Stromal cell of bone marrow (primary cell): ENCODE measurements around the gene TEX101.
"Not testable (repeated sequence)": the region's sequence is repeated elsewhere in the genome, so short reads cannot be mapped to it uniquely, and the experiment has no call there.

Source experiments
- DNase-seq: peaks from one replicate; pipeline ENCODE4 v3.0.0-alpha.2; 2012; ENCODE audit warnings: low read depth

Gene TEX101

DNA sequence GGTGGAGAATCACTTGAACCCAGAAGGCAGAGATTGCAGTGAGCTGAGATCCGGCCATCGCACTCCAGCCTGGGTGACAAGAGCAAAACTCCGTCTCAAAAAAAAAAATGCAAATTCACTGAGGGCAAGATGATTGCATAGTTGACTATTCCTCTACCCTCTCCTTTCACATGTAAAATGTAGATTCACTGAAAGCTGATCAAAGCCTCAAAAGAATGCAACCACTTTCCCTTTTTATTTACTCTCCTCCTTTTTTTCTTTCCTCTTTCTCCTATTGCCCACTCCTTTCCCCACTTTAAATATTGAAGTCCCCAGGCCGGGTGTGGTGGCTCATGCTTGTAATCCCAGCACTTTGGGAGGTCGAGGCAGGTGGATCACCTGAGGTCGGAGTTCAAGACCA lies 6.3 kb downstream of the TEX101 start:
- no peak for DNase-seq

DNA sequence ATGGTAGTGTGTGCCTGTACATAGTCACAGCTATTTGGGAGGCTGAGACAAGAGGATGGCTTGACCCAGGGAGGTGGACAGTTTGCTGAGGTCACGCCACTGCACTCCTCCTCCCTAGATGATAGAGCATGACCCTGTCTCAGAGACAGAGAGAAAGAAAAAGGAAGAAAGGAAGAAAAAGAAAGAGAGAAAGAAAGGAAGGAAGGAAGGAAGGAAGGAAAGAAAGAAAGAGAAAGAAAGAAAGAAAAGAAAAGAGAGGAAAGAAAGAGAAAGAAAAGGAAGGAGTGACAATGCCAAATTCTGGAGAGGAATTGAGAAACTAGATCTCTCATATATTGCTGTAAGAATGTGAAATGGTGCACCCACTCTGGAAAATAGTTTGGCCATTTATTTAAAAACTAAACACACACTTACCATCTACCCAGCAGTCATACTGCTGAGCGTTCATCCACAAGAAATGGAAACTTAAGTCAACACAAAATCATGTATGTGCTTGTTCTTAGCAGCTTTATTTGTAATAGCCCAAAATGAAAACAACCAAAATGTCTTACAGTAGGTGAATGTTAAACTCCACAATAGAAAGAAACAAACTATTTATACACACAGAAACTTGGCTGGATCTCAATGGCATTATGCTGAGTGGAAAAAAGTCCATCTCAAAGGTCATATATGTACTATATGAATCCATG lies 7.5 kb downstream of the TEX101 start:
- DNase-seq, result no peak

DNA sequence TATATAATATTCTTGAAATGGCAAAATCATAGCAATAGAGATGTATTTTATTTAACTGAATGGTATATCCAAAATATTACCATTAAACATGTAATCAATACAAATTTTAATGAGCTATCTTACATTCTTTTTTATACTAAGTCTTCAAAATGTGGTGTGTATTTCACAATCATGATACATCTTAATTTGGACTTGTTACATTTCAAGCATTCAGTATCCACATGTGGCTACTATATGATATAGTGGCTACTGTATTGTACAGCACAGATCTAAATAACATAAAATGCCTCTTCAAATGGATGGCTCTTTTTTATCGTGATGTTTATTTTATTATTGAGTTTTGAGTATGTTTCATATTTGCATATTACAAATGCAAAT lies 8.0 kb downstream of the TEX101 start:
- no peak for DNase-seq

DNA sequence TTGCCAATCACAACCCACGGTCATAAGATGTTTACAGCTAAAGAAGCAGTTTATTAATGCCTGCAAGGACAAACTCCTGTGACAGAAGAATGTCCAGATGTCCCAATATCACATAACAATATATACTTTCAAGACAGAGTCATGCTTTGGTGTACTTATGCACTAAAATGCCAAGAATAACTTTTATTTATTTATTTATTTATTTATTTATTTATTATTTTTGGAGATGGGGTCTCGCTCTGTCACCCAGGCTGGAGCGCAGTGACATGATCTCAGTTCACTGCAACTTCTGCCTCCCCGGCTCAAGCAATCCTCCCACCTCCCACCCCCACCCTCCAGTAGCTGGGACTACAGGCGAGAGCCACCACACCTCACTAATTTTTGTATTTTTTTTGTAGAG lies 9.1 kb downstream of the TEX101 start:
- no peak for DNase-seq

DNA sequence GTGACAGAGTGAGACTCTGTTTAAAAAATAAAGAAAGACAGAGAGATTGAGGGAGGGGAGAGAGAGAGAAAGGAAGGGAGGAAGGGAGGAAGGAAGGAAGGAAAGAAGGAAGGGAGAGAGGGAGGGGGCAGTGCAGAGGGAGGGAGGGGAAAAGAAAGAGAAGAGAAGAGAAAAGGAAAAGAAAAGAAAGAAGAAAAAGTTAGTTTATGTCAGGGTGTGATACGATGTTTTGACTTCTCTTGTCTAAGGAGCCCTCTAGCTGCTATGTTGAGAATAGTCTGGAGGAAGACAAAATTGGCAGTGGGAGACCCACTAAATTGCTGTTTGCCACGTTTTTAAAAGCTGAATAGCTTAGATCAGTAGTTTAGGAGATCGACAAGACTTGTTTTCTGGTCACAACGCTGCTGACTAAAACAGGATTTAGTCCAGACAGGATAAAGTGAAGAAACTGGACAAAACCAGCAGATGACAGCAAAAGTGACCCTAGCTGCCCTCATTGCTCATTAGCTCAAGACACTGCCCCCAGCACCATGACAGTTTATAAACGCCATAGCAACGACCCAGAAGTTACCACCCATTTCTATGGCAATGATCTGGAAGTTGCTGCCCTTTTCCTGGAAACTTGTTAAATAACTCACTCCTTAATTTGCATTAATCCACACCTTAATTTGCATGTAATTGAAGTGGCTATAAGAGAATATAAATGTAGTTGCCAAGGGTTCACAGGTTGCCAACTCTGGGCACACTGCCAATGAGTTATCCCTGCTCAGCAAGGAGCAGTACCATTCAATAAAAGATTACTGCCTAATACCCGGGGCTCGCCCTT lies 11.1 kb downstream of the TEX101 start:
- no peak for DNase-seq

DNA sequence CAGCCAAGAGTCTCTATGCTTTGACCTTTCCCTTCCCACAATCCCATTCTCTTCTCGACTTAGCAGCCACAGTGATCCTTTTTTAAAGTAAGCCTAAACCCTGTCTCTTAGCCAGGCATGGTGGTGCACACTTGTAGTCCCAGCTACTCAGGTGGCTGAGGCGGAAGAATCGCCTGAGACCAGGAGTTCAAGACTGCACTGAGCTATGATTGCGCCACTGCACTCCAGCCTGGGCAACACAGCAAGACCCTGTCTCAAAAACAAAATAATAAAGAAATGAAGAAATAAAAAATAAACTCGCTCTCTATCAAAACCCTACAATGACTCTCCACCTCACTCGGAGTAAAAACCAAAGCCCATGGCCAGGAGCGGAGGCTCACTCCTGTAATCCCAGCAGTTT lies 14.7 kb downstream of the TEX101 start:
- no peak for DNase-seq

DNA sequence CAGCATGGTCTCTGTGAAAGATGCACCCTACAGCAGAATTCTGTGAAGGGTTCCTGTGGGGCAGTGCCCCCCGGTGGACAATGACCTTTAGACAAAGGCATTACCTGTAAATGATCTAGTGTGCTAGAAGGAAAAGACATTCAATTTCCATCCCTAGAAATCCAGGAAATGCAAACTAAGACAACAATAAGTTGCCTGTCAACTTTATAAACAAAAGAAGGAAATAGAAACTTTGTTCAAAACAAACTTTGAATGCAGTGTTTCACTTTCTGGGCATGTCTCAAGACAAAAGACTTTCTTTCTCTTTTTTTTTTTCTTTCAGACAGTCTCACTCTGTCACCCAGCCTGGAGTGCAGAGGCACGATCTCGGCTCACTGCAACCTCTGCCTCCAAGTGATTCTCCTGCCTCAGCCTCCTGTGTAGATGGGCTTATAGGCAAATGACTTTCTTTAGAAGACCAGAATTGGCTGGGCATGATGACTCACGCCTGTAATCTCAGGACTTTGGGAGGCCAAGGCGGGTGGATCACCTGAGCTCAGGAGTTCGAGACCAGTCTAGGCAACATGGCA lies 15.5 kb downstream of the TEX101 start:
- no peak for DNase-seq

DNA sequence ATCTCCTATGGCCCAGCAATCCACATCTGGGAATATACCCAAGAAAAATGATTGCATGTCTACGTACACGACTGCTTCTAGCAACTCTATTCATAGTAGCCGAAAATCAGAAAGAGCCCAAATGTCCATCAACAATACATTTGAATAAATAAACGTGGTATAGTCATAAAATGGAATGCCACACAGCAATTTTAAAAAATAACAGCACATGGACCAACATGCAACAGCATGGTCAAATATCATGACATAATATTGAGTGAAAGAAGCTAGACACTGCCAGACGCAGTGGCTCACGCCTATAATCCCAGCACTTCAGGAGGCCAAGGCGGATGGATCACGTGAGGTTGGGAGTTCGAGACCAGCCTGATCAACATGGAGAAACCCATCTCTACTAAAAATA lies 16.3 kb downstream of the TEX101 start:
- no peak for DNase-seq

DNA sequence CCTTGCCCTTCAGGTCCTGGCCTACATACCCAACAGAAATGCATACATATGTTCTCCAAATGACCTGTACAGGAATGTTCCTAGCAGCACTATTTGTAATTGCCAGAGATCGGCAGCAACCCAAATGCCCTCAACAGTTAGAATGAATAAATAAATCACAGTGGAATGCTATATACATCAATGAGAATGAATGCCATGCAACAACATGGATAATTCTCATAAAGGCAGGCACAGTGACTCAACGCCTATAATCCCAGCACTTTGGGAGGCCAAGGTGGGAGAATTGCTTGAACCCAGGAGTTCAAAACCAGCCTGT lies 18.6 kb downstream of the TEX101 start:
- DNase-seq, result no peak

DNA sequence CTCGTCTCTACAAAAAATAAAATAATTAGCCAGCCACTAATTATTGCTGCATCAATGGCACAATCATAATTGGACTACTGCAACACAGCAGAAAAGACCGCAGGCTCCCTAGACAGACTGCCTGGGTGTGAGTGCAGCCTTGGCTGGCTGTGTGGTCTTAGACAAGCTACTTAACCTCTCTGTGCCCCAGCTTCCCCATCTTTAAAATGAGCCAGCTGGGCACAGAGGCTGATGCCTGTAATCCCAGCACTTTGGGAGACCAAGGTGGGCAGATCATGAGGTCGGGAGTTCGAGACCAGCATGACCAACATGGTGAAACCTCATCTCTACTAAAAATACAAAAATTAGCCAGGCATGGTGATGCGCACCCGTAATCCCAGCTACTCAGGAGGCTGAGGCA lies 19.0 kb downstream of the TEX101 start:
- DNase-seq, result no peak

DNA sequence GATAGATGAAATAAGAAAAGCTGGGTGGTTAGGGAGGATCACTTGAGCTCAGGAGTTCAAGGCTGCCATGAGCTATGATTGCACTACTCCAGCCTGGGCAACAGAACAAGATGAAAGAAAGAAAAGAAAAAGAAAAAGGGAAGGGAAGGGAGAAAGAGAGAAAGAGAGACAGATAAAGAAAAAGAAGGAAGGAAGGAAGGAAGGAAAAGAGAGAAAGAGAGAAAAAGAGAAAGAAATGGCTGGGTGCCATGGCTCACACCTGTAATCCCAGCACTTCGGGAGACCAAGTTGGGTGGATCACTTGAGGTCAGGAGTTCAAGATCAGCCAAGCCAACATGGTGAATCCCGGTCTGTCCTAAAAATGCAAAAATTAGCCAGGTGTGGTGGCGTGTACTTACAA lies 21.1 kb downstream of the TEX101 start:
- no peak for DNase-seq

DNA sequence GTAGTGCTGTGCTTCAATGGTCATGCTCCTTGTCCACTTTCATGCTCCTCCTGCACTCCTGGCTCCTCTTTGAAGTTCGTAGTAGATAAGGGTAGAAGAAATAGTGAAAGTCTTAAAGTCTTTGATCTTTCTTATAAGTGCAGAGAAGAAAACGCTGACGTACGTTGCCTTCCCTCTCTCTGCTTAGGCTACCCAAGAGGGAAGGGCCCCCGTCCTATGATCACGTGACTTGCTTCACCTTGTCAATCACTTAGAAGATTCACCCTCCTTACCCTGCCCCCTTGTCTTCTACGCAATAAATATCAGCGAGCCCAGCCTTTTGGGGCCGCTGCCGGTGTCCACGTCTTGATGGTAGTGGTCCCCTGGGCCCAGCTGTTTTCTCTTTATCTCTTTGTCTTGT lies 22.6 kb downstream of the TEX101 start:
- DNase-seq, result not testable (repeated sequence)

DNA sequence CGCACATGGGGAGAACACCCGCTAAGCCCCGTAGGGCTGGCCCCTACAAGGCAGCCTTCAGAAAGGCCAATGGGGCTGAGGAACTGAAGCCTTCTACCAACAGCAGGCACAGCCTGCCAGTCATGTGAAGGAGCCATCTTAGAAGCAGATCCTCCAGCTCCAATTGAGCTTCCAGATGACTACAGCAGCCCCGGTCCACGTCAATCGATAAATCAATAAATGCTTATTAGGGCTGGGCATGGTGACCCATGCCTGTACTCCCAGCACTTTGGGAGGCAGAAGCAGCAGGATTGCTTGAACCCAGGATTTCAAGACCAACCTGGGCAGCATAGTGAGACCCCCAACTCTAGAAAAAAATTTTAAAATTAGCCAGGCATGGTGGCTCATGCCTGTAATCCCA lies 23.0 kb downstream of the TEX101 start:
- DNase-seq, result no peak

DNA sequence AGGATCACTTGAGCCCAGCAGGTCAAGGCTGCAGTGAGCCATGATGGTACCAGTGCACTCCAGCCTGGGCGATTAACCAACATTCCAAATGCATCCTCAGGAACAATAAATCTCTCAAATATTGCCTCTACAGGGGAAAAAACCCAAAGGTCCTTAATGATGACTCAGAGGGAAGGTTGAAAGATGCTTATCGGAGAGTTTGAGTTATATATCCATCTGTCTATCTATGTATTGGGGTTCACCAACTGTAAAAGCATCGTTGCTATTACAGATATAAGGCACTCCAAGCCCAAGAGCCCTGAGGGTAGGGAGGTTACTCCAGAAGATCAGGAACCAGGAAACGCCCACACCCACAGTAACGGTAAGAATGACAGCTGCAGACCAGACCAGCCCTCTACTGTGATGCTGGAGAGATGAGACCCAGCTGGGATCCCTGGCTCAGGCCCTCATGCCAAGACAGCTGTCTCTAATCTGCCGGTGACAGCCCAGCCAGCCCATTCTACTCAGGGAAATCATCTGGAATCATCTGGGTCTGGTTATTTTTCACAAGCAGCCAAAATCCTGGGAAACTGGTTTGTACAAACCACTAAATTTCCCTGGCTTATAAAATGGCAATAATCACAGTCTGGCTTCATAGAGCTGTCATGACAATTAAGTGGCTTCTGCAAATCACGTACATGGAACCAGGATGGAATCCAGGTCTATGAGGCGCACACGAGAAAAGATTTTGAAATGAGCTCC lies 23.8 kb downstream of the TEX101 start:
- DNase-seq, result no peak

DNA sequence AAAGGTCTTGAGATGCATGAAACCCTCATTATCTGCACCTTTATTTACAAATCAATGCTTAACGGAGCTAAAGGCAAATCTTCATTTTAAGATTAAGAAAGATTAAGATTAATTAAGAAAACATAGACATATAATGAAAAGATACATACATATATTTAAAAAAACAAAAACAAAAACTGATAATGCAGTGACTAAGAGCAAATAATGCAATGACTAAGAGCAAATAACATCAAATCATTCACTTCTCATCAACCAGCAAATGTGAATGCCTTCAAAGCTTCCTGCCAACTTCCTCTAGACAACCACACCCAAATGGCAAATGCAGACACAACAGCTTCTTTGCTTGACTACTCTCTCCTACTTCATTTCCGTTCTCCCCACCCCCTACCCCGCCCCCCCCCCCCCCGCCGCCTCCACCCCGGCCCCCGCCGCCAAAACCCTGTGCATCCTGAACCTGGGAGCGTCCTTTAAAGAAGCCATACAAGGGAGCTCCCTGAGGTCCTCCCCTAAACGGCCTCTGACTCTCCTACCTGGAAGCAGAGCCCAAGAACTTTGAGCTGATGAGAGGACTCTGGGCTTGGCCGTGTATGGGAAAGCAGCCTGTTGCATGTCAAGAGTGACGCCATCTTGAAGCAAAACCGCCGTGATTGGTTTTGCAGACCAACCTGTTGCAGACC lies 24.5 kb downstream of the TEX101 start:
- no peak for DNase-seq

DNA sequence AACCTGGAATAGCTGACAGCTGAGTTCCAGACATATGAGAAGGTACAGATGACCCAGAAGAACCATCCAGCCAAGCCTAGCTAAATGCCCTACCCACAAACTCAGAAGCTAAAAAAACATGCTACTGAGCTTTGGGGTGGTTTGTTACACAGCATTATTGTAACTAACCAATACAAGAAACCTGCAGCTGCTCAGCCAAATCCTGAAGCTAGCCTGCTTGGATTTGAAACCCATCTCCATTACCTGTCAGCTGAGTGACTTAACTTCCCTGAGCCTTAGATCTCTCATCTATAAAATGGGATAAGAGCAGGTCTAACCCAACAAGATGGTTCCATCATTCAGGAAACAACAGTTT lies 25.0 kb downstream of the TEX101 start:
- DNase-seq, result no peak

DNA sequence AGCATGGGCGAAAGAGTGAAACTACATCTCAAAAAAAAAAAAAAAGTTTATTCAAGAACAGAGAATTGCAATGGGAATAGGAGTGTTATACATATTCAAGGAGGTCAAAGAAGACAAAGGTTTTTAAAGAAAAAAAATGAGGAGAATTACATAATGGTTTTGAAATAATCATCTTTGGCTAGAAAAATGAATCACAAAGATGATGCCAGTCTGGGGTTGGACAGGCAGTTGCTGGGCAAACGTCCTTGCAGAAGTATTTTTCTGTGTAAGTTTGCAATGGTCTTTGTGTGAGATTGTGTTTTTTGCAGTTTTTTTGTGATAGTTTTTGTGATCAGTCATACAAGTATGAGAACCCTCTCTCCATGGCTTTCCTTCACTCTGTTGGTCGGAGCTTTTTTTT lies 27.0 kb downstream of the TEX101 start:
- DNase-seq, result no peak

DNA sequence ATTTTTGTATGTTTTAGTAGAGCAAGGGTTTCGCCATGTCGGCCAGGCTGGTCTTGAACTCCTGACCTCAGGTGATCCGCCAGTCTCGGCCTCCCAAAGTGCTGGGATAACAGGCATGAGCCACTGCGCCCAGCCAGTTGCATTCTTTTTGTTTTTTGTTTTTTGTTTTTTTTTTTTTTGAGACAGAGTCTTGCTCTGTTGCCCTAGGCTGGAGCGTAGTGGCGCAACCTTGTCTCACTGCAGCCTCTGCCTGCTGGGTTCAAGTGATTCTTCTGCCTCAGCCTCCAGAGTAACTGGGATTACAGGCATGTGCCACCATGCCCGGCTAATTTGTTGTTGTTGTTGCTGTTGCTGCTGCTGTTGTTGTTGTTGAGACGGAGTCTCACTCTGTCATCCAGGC lies 29.4 kb downstream of the TEX101 start:
- DNase-seq, result not testable (repeated sequence)

DNA sequence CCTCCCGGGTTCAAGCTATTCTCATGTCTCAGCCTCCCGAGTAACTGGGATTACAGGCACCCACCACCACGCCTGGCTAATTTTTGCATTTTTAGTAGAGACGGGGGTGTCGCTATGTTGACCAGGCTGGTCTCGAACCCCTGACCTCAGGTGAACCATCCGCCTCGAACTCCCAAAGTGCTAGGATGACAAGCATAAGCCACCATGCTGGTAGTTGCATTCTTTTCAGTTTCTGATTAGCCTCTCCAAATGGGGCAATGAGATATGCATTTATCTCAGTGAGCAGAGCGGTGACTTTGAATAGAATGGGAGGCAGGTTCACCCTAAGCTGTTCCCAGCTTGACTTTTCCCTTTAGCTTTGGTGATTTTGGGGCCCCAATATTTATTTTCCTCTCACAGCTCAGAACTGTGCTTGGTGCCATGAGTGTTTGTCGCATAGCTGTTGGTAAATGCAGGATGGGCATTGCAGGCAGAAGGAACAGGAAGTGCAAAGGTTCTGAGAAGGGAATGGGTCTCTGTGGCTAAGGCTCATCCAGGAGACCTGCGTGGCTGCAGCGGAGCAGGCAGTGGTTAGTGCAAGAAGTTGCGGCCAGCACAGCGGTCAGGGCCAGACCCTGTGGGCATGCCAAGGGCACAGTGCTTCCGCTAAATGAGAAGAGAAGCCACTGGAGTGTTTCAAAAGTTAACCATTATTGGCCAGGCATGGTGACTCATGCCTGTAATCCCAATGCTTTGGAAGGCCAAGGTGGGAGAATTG lies 30.0 kb downstream of the TEX101 start:
- DNase-seq, result no peak

DNA sequence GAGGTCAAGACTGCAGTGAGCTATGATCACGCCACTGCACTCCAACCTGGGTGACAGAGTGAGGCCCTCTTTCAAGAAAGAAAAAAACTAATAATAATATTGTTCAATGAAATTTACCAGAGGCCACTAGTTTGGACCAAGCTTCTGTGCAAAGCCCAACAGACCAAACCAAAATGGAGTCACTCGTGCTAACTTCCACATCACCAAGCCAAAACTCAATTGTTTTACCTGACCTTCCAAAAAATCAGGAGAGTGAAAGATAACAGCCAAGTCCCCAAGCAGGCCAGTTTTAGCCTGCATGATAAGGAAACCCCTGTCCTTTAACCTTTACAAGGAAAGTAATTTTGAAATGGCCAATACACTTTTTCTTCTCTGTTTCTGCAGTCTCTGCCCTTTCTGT lies 30.7 kb downstream of the TEX101 start:
- no peak for DNase-seq

DNA sequence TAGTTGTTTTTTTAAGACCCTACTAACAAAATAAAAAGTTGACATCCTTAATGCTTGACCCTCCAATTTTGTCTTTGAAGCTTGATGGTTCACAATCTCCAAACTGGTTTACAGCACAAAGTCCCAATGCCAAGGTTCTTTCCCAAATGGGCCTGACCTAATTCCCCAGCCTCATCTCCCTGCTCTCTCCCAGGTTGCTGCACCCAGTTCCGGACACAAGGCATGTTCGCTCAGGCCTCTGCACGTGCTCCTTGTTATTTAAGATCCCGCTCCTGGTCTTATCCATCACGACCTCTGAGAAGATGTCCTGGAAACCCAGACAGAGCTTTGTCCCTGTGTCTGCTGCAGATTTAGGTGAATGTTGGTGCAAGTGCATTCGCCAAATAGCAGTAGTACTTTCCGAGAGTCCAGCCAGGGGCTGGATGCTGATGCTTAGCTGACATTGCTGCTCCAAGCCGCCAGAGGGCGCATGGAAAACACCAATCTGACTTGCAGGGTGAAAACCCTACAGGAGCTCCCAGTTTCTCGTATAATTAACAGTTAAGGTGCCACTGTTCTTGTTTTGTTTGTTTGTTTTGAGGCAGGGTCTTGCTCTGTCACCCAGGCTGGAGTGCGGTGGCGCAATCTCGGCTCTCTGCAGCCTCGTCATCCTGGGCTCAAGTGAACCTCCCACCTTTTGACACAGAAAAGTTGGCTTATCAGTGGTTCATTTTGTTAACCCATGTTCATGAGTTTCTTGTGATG lies 32.2 kb downstream of the TEX101 start:
- DNase-seq, result peak; percentile 48
